Myometrial cell (primary cell): Measurements from ENCODE around the gene ACADL. TPM values are rescaled to one million over a fixed set of nuclear protein-coding genes. Genes with fewer than 3 reads are reported as not detected.

ENCODE experiments used
- total RNA-seq: library from RNA; depleted of rRNA; stranded (reverse); fragments of >200 nt; gene quantifications from 2 replicates; pipeline ENCODE4 v1.2.3, GENCODE V29; 2015

The ACADL gene
- total RNA-seq = not detected in 2 replicates

GRCh38 chr2:210224941-210225672 lies at the start of gene ACADL:
TSS of gene ACADL (minus strand) at chr2:210225447. CDS start at chr2:210225263, 184 bp downstream.

GRCh38 chr2:210171309-210172218 lies 53.7 kb downstream of the ACADL start, which contains the start of gene KANSL1L:
TSS of gene KANSL1L (minus strand) at chr2:210171409. CDS start at chr2:210154582, 16,827 bp downstream.

Other genes starting within 250 kb of the ACADL start
- gene RPE, start 222.8 kb downstream of the ACADL start, total RNA-seq = 47.9 and 104 TPM in 2 replicates
- gene KANSL1L, start 54.0 kb downstream of the ACADL start, total RNA-seq = 3.2 and 3.7 TPM in 2 replicates
- gene MYL1, start 89.7 kb upstream of the ACADL start, total RNA-seq = not detected in 2 replicates